Panc1 (cell line): Measurements from ENCODE around the gene PPP2R3A. TPM values are rescaled to one million over a fixed set of nuclear protein-coding genes. Genes with fewer than 3 reads are reported as not detected.
"Not testable (repeated sequence)": the region's sequence is repeated elsewhere in the genome, so short reads cannot be mapped to it uniquely, and the experiment has no call there.

Source experiments
- ATAC-seq: fragments of 200-7000 bp; cut with Tn5 transposase; 2 replicates; pipeline ENCODE4 v1.9.1; 2020; ENCODE audit warnings: mild to moderate bottlenecking, moderate library complexity
- BruUV-seq: library from RNA; stranded (reverse); fragments of 400-500 nt; replicated peaks from 2 replicates; lab custom pipeline; 2021; lab: Mats Ljungman, UMichigan
- CTCF ChIA-PET: fragments of 300-600 bp; sonication (Branson Sonifier 250); formaldehyde crosslinking; loops from one replicate; lab custom pipeline; 2022; ENCODE audit warnings: antibody characterized with exemption; lab: Charles Lee
- POLR2A ChIA-PET: fragments of 300-600 bp; sonication (Branson Sonifier 250); formaldehyde crosslinking; loops from one replicate; lab custom pipeline; 2022; ENCODE audit warnings: antibody characterized with exemption; lab: Charles Lee
- DNase-seq: peaks from one replicate; pipeline ENCODE4 v3.0.0-alpha.2; 2010; ENCODE audit warnings: low read depth, low spot score
- H3K27ac ChIP-seq: 2 replicates; pipeline ENCODE4 v1.5.1; 2011; ENCODE audit warnings: mild to moderate bottlenecking, low read length, inconsistent platforms
- H3K27me3 ChIP-seq: fragments of 200-500 bp; sonication (Bioruptor generic); 2 replicates; pipeline ENCODE4 v1.6.0; 2014; ENCODE audit warnings: low read length, inconsistent platforms; ENCODE audit not compliant: control insufficient read depth, insufficient read depth
- H3K36me3 ChIP-seq: fragments of 200-500 bp; sonication (Bioruptor generic); 2 replicates; pipeline ENCODE4 v1.5.1; 2014; ENCODE audit warnings: inconsistent platforms, mild to moderate bottlenecking, low read length, moderate library complexity; ENCODE audit not compliant: control insufficient read depth, insufficient read depth
- H3K4me1 ChIP-seq: 2 replicates; pipeline ENCODE4 v1.5.1; 2011; ENCODE audit warnings: inconsistent platforms, mild to moderate bottlenecking, low read length, moderate library complexity; ENCODE audit not compliant: control insufficient read depth, insufficient read depth
- H3K4me3 ChIP-seq, 2 experiments: 2 replicates each; pipeline ENCODE4 v1.5.1; 2011 to 2012; ENCODE audit warnings: low read depth in 2 of 2, low read length in 2 of 2, mild to moderate bottlenecking in 2 of 2, inconsistent platforms in 1 of 2, moderate library complexity in 1 of 2
- H3K9me3 ChIP-seq: fragments of 200-500 bp; sonication (Bioruptor generic); 2 replicates; pipeline ENCODE4 v1.5.1; 2014; ENCODE audit warnings: low read depth, mild to moderate bottlenecking, inconsistent platforms, low read length, moderate library complexity; ENCODE audit not compliant: control insufficient read depth, insufficient read depth
- POLR2AphosphoS5 ChIP-seq: IDR thresholded peaks from 2 replicates; pipeline ENCODE4 v1.6.1; 2012; ENCODE audit warnings: mild to moderate bottlenecking, low read depth, low read length, moderate library complexity
- SIN3A ChIP-seq: IDR thresholded peaks from 2 replicates; pipeline ENCODE4 v1.6.1; 2012; ENCODE audit warnings: low read depth, mild to moderate bottlenecking, low read length, moderate library complexity, borderline replicate concordance; ENCODE audit not compliant: insufficient read depth
- TCF7L2 ChIP-seq: IDR thresholded peaks from 2 replicates; pipeline ENCODE4 v1.6.1; 2011; ENCODE audit warnings: mild to moderate bottlenecking, low read depth, low read length, inconsistent platforms
- in situ Hi-C: cut with HindIII; loops from 2 replicates; pipeline ENCODE4 v1.10.0; 2016; ENCODE audit warnings: low sequenced_read_pairs, low pct_unique_long_range_greater_than_20kb
- intact Hi-C: fragments of 100-400 bp; cut with micrococcal nuclease; formaldehyde crosslinking; loops from one replicate; pipeline ENCODE4 v1.10.0; 2022; ENCODE audit not compliant: unreplicated experiment
- total RNA-seq: library from RNA; stranded (reverse); gene quantifications from one replicate; pipeline ENCODE4 v1.2.1, GENCODE V29; 2021; ENCODE audit not compliant: unreplicated experiment
- TF ChIP-seq, protein P1 (sequence below), 2 experiments: IDR thresholded peaks; 2 replicates each; pipeline ENCODE4 v1.6.1; 2011 to 2012; ENCODE audit warnings: low read depth in 2 of 2, control low read depth in 1 of 2, low read length in 1 of 2, mild to moderate bottlenecking in 1 of 2, moderate library complexity in 1 of 2; ENCODE audit not compliant: insufficient read depth in 1 of 2
- TF ChIP-seq, protein P2 (sequence below): fragments of 450-650 bp; IDR thresholded peaks from 2 replicates; pipeline ENCODE4 v1.5.1; 2017; ENCODE audit warnings: mild to moderate bottlenecking

PPP2R3A gene
- total RNA-seq, 1 experiment from 2014 or later, result 8.1 TPM

DNA sequence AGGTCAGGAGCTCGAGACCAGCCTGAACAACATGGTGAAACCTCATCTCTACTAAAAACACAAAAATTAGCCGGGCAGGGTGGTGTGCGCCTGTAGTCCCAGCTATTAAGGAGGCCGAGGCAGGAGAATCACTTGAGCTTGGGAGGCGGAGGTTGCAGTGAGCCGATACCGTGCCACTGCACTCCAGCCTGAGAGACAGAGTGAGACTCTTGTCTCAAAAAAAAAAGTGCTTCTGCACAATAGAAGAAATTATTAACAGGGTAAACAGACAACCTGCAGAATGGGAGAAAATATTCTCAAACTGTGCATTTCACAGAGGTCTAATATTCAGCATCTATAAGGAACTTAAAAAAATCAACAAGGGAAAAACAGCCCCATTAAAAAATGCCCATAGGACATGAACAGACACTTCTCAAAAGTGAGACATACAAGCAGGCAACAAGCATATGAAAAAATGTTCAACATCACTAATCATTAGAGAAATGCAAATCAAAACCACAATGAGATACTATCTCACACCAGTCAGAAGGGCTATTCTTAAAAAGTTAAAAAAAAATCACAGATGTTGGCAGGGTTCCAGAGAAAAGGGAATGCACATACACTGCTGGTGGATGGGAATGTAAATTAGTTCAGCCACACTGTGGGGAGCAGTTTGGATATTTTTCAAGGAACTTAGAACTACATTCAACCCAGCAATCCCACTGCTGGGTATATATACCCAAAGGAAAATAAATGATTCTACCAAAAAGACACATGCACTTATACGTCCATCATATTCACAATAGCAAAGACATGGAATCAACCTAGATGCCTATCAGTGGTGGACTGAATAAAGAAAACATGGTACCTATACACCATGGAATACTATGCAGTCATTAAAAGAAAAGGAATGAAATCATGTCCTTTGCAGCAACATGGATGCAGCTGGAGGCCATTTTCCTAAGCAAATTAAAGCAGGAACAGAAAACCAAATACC, 155.1 kb downstream of the PPP2R3A start:
- H3K27ac ChIP-seq, result no peak overlapping the region
- no peaks in the 10 kb centered on the region for H3K9me3 ChIP-seq
- H3K4me3 ChIP-seq, result no peak overlapping the region
- in situ Hi-C loops, result no loop called here
- intact Hi-C loops, result no loop called here
- TF ChIP-seq, protein P1, sequence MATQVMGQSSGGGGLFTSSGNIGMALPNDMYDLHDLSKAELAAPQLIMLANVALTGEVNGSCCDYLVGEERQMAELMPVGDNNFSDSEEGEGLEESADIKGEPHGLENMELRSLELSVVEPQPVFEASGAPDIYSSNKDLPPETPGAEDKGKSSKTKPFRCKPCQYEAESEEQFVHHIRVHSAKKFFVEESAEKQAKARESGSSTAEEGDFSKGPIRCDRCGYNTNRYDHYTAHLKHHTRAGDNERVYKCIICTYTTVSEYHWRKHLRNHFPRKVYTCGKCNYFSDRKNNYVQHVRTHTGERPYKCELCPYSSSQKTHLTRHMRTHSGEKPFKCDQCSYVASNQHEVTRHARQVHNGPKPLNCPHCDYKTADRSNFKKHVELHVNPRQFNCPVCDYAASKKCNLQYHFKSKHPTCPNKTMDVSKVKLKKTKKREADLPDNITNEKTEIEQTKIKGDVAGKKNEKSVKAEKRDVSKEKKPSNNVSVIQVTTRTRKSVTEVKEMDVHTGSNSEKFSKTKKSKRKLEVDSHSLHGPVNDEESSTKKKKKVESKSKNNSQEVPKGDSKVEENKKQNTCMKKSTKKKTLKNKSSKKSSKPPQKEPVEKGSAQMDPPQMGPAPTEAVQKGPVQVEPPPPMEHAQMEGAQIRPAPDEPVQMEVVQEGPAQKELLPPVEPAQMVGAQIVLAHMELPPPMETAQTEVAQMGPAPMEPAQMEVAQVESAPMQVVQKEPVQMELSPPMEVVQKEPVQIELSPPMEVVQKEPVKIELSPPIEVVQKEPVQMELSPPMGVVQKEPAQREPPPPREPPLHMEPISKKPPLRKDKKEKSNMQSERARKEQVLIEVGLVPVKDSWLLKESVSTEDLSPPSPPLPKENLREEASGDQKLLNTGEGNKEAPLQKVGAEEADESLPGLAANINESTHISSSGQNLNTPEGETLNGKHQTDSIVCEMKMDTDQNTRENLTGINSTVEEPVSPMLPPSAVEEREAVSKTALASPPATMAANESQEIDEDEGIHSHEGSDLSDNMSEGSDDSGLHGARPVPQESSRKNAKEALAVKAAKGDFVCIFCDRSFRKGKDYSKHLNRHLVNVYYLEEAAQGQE (IDR thresholded peaks at IDR 0.05; ENCODE audit: insufficient read depth in 1 of 2, low read depth in 2 of 2, low read length in 1 of 2), result no peak
- TF ChIP-seq SIN3A (no peak), TCF7L2 (no peak), POLR2AphosphoS5 (no peak)
- TF ChIP-seq, protein P2, sequence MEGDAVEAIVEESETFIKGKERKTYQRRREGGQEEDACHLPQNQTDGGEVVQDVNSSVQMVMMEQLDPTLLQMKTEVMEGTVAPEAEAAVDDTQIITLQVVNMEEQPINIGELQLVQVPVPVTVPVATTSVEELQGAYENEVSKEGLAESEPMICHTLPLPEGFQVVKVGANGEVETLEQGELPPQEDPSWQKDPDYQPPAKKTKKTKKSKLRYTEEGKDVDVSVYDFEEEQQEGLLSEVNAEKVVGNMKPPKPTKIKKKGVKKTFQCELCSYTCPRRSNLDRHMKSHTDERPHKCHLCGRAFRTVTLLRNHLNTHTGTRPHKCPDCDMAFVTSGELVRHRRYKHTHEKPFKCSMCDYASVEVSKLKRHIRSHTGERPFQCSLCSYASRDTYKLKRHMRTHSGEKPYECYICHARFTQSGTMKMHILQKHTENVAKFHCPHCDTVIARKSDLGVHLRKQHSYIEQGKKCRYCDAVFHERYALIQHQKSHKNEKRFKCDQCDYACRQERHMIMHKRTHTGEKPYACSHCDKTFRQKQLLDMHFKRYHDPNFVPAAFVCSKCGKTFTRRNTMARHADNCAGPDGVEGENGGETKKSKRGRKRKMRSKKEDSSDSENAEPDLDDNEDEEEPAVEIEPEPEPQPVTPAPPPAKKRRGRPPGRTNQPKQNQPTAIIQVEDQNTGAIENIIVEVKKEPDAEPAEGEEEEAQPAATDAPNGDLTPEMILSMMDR, result no peak
- POLR2A ChIA-PET, result no interaction called here
- CTCF ChIA-PET, result no interaction called here
- no peaks in the 10 kb centered on the region for H3K4me1 ChIP-seq
- H3K27me3 ChIP-seq, result no peaks in the 10 kb centered on the region
- ATAC-seq (no peak), DNase-seq (no peak)
- H3K36me3 ChIP-seq, result no peaks in the 10 kb centered on the region
- BruUV-seq, result no TSS peak

DNA sequence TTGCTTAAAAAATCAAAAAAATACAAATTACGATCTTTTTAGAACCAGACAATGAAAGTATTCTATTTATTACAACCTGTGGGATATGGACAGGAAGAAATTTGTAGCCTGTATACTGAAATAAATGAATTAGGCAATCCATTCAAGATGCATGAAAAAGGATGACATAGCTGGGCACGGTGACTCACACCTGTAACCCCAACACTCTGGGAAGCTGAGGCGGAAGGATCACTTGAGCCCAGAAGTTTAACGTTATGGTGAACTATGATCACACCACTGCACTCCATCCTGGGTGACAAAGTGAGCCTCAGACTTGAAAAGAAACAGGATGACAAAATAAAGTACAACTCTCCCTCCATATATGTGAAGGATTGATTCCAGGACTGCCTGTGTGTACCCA, 156.5 kb downstream of the PPP2R3A start:
- ChIA-PET POLR2A (interaction anchor here (0.6 kb wide), 1 partner anchor 269 kb away, joined by 10 read pairs; no protein-coding TSS in a partner anchor), CTCF (interaction anchor here (0.7 kb wide), 1 partner anchor 165 kb away, joined by 4 read pairs; no protein-coding TSS in a partner anchor)
- no peak for DNase-seq
- Histone ChIP-seq H3K4me1 (no peaks in the 10 kb centered on the region), H3K9me3 (no peaks in the 10 kb centered on the region), H3K27ac (no peak overlapping the region), H3K4me3 (no peak overlapping the region), H3K36me3 (no peaks in the 10 kb centered on the region), H3K27me3 (no peaks in the 10 kb centered on the region)
- intact Hi-C loops, result no loop called here
- no TSS peak for BruUV-seq
- no peak for ATAC-seq
- TF ChIP-seq POLR2AphosphoS5 (no peak), SIN3A (no peak), TCF7L2 (no peak)
- TF ChIP-seq, protein P1 (IDR thresholded peaks at IDR 0.05; ENCODE audit: insufficient read depth in 1 of 2, low read depth in 2 of 2, low read length in 1 of 2), result no peak
- TF ChIP-seq, protein P2, result no peak
- in situ Hi-C loops, result no loop called here

DNA sequence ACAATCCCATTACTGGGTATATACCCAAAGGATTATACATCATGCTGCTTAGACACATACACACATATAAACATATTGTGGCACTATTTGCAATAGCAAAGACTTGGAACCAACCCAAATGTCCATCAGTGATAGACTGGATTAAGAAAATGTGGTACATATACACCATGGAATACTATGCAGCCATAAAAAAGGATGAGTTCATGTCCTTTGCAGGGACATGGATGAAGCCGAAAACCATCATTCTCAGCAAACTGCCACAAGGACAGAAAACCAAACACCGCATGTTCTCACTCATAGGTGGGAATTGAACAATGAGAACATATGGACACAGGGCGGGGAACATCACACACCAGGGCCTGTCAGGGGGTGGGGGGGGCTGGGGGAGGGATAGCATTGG, 166.1 kb downstream of the PPP2R3A start:
- H3K36me3 ChIP-seq, CTCF ChIA-PET, H3K27me3 ChIP-seq, in situ Hi-C loops, H3K9me3 ChIP-seq, BruUV-seq, H3K4me3 ChIP-seq, H3K4me1 ChIP-seq, ATAC-seq, DNase-seq, intact Hi-C loops, POLR2A ChIA-PET, H3K27ac ChIP-seq: not testable (repeated sequence)
